Measurements from ENCODE around the gene GPR161. TPM values are rescaled to one million over a fixed set of nuclear protein-coding genes. Genes with fewer than 3 reads are reported as not detected.

GPR161 gene
- polyA plus RNA-seq, 1 experiment = 20.4 TPM

GRCh38 chr1:168137515-168137821 is 738 bp upstream of the GPR161 start:
- CTCF ChIA-PET = interaction anchor here (0.8 to 1.5 kb wide), 4 partner anchors 8 to 24 kb away, joined by 3 to 4 read pairs (median 3); no protein-coding TSS in a partner anchor
- TF ChIP-seq CTCF (IDR thresholded peaks at IDR 0.05; ENCODE audit: insufficient read depth, low read depth, low read length) = no peak

GRCh38 chr1:168135921-168136708 is 615 bp downstream of the GPR161 start:
- no peaks in the 10 kb centered on the region for H3K36me3 ChIP-seq (ENCODE audit: control insufficient read depth, insufficient read depth, low read length)
- DNase-seq (ENCODE audit: low read depth) = no peak
- TF ChIP-seq CTCF (IDR thresholded peaks at IDR 0.05; ENCODE audit: insufficient read depth, low read depth, low read length) = no peak
- peak overlapping the region; percentile 66 for H3K4me3 ChIP-seq (ENCODE audit: low read depth, low read length)
- CTCF ChIA-PET = interaction anchor here (1.6 to 2.5 kb wide), 2 partner anchors 11 to 14 kb away, joined by 5 to 9 read pairs; no protein-coding TSS in a partner anchor
- no peaks in the 10 kb centered on the region for H3K27me3 ChIP-seq (ENCODE audit: control insufficient read depth, insufficient read depth, low read length)
- POLR2A ChIA-PET = interaction anchor here (0.6 kb wide), 2 partner anchors 54 to 682 kb away, joined by 3 read pairs; no protein-coding TSS in a partner anchor

More at GRCh38 chr1:168137515-168137821, 738 bp upstream of the GPR161 start:
- H3K36me3 ChIP-seq (ENCODE audit: control insufficient read depth, insufficient read depth, low read length) = no peaks in the 10 kb centered on the region
- no peak for DNase-seq (ENCODE audit: low read depth)
- POLR2A ChIA-PET = interaction anchor here (0.5 to 0.6 kb wide), 2 partner anchors 32 to 310 kb away, joined by 4 to 10 read pairs; no protein-coding TSS in a partner anchor
- 0 out of 2 replicates have a peak, but pooled peaks cover 3% of the 10 kb centered on the region for H3K27me3 ChIP-seq (ENCODE audit: control insufficient read depth, insufficient read depth, low read length)
- peak overlapping the region; percentile 66 for H3K4me3 ChIP-seq (ENCODE audit: low read depth, low read length)

GRCh38 chr1:168135116-168135920 is 1.4 kb downstream of the GPR161 start:
- POLR2A ChIA-PET = interaction anchor here (0.6 kb wide), 1 partner anchor 53 kb away, joined by 3 read pairs; no protein-coding TSS in a partner anchor
- no peak for TF ChIP-seq CTCF (IDR thresholded peaks at IDR 0.05; ENCODE audit: insufficient read depth, low read depth, low read length)
- CTCF ChIA-PET = interaction anchor here (1.1 to 2.5 kb wide), 5 partner anchors 10 to 50 kb away, joined by 3 to 9 read pairs (median 5); no protein-coding TSS in a partner anchor
- Histone ChIP-seq H3K27me3 (ENCODE audit: control insufficient read depth, insufficient read depth, low read length) (no peaks in the 10 kb centered on the region), H3K36me3 (ENCODE audit: control insufficient read depth, insufficient read depth, low read length) (no peaks in the 10 kb centered on the region; the same call in 1 of the 2 replicates), H3K4me3 (ENCODE audit: low read depth, low read length) (peak overlapping the region; percentile 66)
- no peak for DNase-seq (ENCODE audit: low read depth)

GRCh38 chr1:168134642-168135041 is 2.1 kb downstream of the GPR161 start:
- DNase-seq (ENCODE audit: low read depth) = no peak
- Histone ChIP-seq H3K4me3 (ENCODE audit: low read depth, low read length) (no peak overlapping the region), H3K27me3 (ENCODE audit: control insufficient read depth, insufficient read depth, low read length) (no peaks in the 10 kb centered on the region), H3K36me3 (ENCODE audit: control insufficient read depth, insufficient read depth, low read length) (no peaks in the 10 kb centered on the region; the same call in 1 of the 2 replicates)
- POLR2A ChIA-PET = no interaction called here
- TF ChIP-seq CTCF (IDR thresholded peaks at IDR 0.05; ENCODE audit: insufficient read depth, low read depth, low read length) = no peak
- CTCF ChIA-PET = interaction anchor here (1.1 to 2.5 kb wide), 5 partner anchors 11 to 49 kb away, joined by 3 to 9 read pairs (median 5); no protein-coding TSS in a partner anchor
